Measurements from ENCODE around the gene GPN2.

DNA sequence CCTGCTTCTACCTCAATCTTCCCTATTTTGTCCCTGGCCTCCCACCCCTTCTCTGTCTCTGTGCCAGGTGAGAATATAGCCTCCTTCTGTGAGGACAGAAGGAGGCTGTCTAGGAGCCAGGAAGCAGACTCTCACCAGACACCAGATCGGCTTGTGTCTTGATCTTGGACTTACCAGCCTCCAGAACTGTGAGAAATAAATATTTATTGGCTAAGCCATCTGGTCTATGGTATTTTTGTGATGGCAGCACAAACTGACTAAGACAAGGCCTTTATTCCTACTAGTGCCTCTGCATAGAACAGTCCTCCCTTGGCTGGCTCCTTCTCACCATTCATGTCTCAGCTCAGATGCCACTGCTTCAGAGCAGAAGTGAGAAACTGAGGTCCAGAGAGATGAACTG lies 1.9 kb downstream of the GPN2 start:
- TF ChIP-seq, protein P1, sequence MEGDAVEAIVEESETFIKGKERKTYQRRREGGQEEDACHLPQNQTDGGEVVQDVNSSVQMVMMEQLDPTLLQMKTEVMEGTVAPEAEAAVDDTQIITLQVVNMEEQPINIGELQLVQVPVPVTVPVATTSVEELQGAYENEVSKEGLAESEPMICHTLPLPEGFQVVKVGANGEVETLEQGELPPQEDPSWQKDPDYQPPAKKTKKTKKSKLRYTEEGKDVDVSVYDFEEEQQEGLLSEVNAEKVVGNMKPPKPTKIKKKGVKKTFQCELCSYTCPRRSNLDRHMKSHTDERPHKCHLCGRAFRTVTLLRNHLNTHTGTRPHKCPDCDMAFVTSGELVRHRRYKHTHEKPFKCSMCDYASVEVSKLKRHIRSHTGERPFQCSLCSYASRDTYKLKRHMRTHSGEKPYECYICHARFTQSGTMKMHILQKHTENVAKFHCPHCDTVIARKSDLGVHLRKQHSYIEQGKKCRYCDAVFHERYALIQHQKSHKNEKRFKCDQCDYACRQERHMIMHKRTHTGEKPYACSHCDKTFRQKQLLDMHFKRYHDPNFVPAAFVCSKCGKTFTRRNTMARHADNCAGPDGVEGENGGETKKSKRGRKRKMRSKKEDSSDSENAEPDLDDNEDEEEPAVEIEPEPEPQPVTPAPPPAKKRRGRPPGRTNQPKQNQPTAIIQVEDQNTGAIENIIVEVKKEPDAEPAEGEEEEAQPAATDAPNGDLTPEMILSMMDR (IDR thresholded peaks at IDR 0.05; ENCODE audit: insufficient read depth, low read length), result no peak
- no peak for TF ChIP-seq POLR2AphosphoS5 (IDR thresholded peaks at IDR 0.05; ENCODE audit: low read depth)
- no peak for TF ChIP-seq GABPA (IDR thresholded peaks at IDR 0.05; ENCODE audit: low read depth)
- TF ChIP-seq, protein P2, sequence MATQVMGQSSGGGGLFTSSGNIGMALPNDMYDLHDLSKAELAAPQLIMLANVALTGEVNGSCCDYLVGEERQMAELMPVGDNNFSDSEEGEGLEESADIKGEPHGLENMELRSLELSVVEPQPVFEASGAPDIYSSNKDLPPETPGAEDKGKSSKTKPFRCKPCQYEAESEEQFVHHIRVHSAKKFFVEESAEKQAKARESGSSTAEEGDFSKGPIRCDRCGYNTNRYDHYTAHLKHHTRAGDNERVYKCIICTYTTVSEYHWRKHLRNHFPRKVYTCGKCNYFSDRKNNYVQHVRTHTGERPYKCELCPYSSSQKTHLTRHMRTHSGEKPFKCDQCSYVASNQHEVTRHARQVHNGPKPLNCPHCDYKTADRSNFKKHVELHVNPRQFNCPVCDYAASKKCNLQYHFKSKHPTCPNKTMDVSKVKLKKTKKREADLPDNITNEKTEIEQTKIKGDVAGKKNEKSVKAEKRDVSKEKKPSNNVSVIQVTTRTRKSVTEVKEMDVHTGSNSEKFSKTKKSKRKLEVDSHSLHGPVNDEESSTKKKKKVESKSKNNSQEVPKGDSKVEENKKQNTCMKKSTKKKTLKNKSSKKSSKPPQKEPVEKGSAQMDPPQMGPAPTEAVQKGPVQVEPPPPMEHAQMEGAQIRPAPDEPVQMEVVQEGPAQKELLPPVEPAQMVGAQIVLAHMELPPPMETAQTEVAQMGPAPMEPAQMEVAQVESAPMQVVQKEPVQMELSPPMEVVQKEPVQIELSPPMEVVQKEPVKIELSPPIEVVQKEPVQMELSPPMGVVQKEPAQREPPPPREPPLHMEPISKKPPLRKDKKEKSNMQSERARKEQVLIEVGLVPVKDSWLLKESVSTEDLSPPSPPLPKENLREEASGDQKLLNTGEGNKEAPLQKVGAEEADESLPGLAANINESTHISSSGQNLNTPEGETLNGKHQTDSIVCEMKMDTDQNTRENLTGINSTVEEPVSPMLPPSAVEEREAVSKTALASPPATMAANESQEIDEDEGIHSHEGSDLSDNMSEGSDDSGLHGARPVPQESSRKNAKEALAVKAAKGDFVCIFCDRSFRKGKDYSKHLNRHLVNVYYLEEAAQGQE (IDR thresholded peaks at IDR 0.05; ENCODE audit: insufficient replicate concordance, low read depth), result no peak
- no peak for TF ChIP-seq SPI1 (IDR thresholded peaks at IDR 0.05; ENCODE audit: borderline replicate concordance, low read depth)
